ENCODE results near the gene CRABP1.

CRABP1 gene

GRCh38 chr15:78321041-78321570 lies 19.0 kb upstream of the CRABP1 start:
- Histone ChIP-seq H3K27ac (ENCODE audit: low read depth, low read length) (no peak overlapping the region), H3K9ac (ENCODE audit: low read length) (no peak overlapping the region), H3F3A (ENCODE audit: insufficient read depth) (no peaks in the 10 kb centered on the region), H3K4me3 (ENCODE audit: insufficient read depth, low read length, poor library complexity, severe bottlenecking) (no peak overlapping the region), H3K4me2 (ENCODE audit: low read depth, low read length, poor library complexity, severe bottlenecking) (no peak overlapping the region), H3K9me2 (replicated peaks; ENCODE audit: insufficient read depth, low read length) (no peaks in the 10 kb centered on the region), H3K9me3 (ENCODE audit: insufficient read depth, low read length) (no peaks in the 10 kb centered on the region), H2AFZ (ENCODE audit: low read depth, low read length, severe bottlenecking) (no peak overlapping the region), H3K27me3 (ENCODE audit: low read length) (no peaks in the 10 kb centered on the region), H3K36me3 (ENCODE audit: low read length) (no peaks in the 10 kb centered on the region), H4K20me1 (ENCODE audit: low read depth, low read length) (no peaks in the 10 kb centered on the region), H3K79me2 (ENCODE audit: insufficient read depth, low read length) (no peaks in the 10 kb centered on the region)
- TF ChIP-seq EZH2phosphoT487 (conservative IDR thresholded peaks at IDR 0.05; ENCODE audit: low read length) (no peak), CTCF (IDR thresholded peaks at IDR 0.05; ENCODE audit: insufficient read depth, low read length, poor library complexity, severe bottlenecking) (no peak)

- Histone ChIP-seq H3K9ac (ENCODE audit: low read length) (no peak overlapping the region), H3K27ac (ENCODE audit: low read depth, low read length) (no peak overlapping the region), H3K4me2 (ENCODE audit: low read depth, low read length, poor library complexity, severe bottlenecking) (no peak overlapping the region)
These were observed 18.4 kb upstream of the CRABP1 start for GRCh38 chr15:78321786-78322185.

GRCh38 chr15:78322243-78322642 lies 17.9 kb upstream of the CRABP1 start:
- Histone ChIP-seq H3K27ac (ENCODE audit: low read depth, low read length) (no peak overlapping the region), H3K4me3 (ENCODE audit: insufficient read depth, low read length, poor library complexity, severe bottlenecking) (no peak overlapping the region), H3K9me2 (replicated peaks; ENCODE audit: insufficient read depth, low read length) (no peaks in the 10 kb centered on the region), H3F3A (ENCODE audit: insufficient read depth) (no peaks in the 10 kb centered on the region), H3K27me3 (ENCODE audit: low read length) (no peaks in the 10 kb centered on the region), H3K79me2 (ENCODE audit: insufficient read depth, low read length) (no peaks in the 10 kb centered on the region), H3K4me2 (ENCODE audit: low read depth, low read length, poor library complexity, severe bottlenecking) (no peak overlapping the region), H3K9ac (ENCODE audit: low read length) (no peak overlapping the region), H2AFZ (ENCODE audit: low read depth, low read length, severe bottlenecking) (no peak overlapping the region), H3K36me3 (ENCODE audit: low read length) (no peaks in the 10 kb centered on the region), H3K9me3 (ENCODE audit: insufficient read depth, low read length) (no peaks in the 10 kb centered on the region), H4K20me1 (ENCODE audit: low read depth, low read length) (no peaks in the 10 kb centered on the region)
- TF ChIP-seq EZH2phosphoT487 (conservative IDR thresholded peaks at IDR 0.05; ENCODE audit: low read length) (no peak), CTCF (IDR thresholded peaks at IDR 0.05; ENCODE audit: insufficient read depth, low read length, poor library complexity, severe bottlenecking) (no peak)

More at GRCh38 chr15:78321786-78322185, 18.4 kb upstream of the CRABP1 start:
- no peak overlapping the region for H2AFZ ChIP-seq (ENCODE audit: low read depth, low read length, severe bottlenecking)
- TF ChIP-seq EZH2phosphoT487 (conservative IDR thresholded peaks at IDR 0.05; ENCODE audit: low read length) = no peak
- no peak for TF ChIP-seq CTCF (IDR thresholded peaks at IDR 0.05; ENCODE audit: insufficient read depth, low read length, poor library complexity, severe bottlenecking)
- no peaks in the 10 kb centered on the region for H4K20me1 ChIP-seq (ENCODE audit: low read depth, low read length)
- H3K4me3 ChIP-seq (ENCODE audit: insufficient read depth, low read length, poor library complexity, severe bottlenecking) = no peak overlapping the region
- no peaks in the 10 kb centered on the region for H3K36me3 ChIP-seq (ENCODE audit: low read length)
- no peaks in the 10 kb centered on the region for H3K9me3 ChIP-seq (ENCODE audit: insufficient read depth, low read length)
- H3K27me3 ChIP-seq (ENCODE audit: low read length) = no peaks in the 10 kb centered on the region
- H3K79me2 ChIP-seq (ENCODE audit: insufficient read depth, low read length) = no peaks in the 10 kb centered on the region
- H3K9me2 ChIP-seq (replicated peaks; ENCODE audit: insufficient read depth, low read length) = no peaks in the 10 kb centered on the region
- H3F3A ChIP-seq (ENCODE audit: insufficient read depth) = no peaks in the 10 kb centered on the region
